Measurements from ENCODE around the gene ATP1B3.
"Not testable (repeated sequence)": the region's sequence is repeated elsewhere in the genome, so short reads cannot be mapped to it uniquely, and the experiment has no call there.

ATP1B3 gene

DNA sequence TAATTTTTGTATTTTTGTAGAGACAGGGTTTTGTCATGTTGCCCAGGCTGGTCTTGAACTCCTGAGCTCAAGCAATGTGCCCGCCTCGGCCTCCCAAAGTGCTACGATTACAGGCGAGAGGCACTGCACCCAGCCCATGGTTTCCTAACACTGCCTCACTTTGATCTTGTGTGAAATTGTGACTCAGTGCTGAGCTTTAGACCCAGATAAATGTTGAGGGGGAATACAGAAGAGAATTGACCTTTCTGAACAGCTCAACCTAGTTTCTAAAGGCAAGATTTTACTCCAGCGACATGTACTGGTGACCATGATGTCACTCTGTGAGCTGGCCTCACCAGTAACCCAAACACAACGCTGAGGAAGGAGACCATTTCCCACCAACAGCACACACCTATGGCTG, 73.5 kb downstream of the ATP1B3 start:
- no peak for DNase-seq

DNA sequence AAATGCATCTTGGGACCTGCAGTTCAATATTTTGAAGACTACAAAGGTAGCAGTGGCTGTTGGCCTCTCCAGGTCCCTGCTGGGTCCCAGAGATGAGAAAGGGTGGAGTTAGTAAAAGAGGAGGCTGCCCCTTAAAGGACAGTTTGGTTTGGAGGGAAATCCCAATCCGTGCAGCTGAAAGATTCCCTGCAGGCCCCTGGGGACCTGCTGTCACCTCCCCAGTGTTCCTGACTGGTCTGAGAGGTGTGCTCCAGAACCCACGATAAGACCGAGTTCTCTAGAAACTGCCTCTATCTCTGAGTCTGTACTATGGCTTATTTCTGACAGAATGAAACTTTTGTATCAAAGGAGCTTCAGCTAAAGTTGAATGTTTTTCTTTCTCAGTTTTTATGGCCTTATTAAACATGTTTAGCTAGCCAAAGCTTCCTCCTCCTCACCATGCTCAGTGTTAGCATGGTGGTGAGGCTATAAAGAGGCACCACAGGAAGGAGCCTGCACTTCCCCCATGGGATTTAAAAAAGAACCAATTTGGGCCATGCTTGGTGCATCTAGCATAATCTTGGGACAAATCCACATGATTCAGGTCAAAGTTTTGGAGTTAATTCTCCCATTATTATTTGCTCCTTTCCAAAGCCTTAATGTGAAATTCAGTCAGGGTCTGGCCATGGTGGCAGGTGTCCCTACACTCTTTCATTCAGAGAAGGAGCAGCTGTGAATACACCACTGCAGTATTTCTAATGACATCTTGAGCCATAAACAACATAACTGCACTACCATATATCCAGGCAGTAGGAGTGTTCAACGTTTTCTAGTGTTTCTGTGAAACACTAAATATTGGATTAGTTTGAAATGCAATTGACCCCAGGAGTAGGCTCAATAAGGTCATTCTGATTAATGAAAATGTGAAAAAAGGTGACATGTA, 74.4 kb downstream of the ATP1B3 start:
- DNase-seq = no peak

DNA sequence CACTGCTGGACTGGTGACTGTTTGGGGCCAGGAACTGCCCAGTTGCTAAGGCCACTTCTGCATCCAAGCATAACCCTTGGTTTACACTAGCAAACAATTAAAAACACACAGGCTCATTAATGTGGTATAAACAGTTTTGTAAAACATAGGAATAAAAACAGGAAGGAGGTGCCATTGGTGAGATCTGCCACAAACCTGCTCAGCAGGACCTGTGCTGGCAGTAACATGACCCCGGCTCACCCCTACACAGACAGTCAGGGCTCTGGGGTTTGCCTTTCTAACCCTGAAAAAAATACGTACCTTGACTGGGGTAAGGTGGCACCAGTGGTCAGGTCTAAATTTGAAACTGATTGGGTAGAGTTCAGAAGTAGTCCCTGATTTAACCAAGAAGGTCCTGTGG, 76.2 kb downstream of the ATP1B3 start:
- DNase-seq = no peak

DNA sequence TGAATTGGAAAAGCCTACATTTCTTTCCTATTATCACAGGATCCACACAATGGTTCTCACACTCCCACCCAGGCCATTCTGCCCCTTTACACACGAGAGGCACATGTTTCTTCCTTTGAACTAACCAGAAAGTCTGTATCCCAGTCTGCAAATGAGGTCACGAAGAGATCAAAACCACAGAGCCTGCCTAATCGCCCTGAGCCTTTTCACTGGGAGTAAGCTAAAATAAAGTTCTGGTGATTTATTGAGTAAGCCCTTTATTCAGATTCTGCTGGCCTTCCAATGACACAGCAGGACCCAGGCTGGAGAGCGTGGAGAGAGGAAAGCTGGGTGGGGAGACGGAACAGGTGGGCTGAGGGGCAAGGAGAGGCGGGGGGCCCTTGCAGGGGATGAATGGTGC, 78.7 kb downstream of the ATP1B3 start:
- peak; percentile 53 for DNase-seq

DNA sequence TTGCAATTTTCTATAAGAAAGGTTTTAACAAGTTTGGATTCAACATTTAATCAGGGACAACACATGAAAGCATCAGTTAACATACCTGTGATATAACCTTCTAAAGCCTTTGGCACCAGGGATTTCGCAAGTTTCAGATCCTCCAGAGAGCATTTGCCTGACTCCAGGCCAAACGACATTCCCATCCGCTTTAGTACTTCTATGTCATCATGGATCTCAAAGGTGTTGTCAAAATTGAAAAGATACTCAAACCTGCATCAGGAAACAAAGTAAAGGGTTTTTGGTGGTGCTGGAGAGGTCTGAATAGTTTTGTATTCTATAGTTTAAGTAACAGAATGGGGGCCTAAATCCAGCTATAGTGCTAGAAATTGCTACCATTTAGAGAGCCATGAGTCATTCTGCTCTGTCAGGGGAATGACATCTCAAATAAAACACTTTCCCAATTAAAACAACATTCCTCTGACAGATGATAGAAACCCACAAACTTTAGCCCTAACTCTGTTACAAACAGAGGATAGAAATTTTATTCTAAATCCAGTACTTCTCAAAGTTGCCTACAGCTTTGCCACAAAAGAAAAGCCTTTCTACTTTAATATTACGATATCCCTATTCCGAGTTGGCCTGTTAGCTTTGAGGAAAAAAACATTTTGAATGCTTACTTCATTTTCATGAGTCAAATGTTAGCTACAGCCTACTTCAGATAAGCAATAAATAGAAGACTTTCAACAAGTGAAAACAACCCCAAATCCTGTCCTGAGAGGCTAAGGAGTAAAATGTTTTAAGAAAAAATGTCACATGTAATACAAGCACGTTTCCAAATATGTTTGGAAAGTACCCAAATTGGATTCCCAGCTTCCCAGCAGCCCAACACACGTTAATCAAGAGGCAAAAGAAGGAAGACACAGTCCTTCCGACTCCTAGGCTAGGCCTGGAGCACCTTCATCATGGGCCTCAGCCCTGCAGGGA, 83.4 kb downstream of the ATP1B3 start:
- peak; percentile 86 for DNase-seq

DNA sequence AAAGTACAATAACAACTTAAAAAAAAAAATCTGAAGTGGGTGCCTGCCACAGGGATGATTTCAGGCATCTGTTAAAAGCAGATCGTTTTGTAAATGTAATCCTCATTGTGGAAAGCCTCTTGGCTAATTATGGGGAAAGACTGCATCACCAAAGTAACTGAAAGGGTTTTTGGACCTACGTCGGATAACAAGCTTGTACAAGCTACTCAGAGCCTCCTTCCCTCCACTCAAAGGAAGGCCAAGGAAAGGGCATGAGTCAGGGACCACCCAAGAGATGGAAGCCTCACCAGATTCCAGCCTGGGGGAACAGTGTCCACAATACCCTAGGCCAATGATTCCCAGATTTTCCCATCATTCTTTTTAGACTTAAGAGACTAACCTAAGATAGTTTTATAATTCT, 84.3 kb downstream of the ATP1B3 start:
- peak; percentile 83 for DNase-seq

DNA sequence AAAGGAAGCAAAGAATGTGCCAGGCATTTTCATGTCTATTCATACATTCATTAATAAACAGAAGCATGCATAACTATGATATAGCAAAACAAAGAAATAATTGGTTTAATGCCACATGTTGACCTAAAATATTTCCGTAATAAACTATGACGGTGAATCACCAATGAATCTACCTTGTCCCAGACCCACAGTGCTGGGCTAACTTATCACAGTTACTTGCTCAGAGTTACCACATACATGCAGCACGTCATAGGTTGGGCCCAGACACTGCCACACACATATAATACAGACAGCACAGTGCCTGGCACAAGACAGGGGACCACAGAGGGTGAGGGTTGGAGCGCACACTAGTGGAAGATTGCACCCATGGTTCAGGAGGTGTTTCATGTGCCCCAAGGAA, 86.9 kb downstream of the ATP1B3 start:
- peak; percentile 13 for DNase-seq

DNA sequence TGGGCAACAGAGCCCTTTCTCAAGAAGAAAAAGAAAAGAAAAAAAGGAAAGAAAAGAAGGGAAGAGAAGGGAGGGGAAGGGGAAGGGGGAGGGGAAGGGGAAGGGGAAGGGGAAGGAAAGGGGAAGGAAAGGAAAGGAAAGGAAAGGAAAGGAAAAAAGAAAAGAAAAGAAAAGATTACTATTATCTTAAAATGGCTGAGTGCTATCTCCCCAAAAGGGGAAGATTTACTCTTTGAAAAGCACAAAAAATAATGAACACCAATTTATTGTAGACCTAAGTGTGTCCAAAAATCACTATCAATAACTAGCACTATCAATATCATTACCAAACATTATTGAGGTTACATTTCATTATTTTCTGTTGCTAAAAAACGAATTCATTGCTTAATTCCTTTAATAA, 89.0 kb downstream of the ATP1B3 start:
- no peak for DNase-seq

DNA sequence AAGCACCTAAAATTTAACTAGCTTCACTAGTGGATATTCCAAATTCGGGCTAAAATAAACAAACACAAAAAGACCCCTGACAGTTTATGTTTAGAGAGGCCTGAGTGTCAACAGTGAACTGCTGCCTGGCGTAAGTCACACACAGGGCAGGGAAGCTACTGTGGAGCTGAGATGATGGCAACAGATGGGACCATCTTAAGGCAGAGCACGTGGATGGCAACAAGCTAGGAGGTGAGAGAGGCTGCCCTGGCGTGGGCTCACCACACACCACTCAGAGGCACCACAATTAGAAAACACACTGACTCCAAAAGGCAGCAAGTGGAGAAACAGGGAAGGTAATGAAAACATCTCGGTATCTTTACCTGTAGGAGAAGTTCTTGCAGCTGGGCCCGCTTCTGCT, 93.3 kb downstream of the ATP1B3 start:
- no peak for DNase-seq

DNA sequence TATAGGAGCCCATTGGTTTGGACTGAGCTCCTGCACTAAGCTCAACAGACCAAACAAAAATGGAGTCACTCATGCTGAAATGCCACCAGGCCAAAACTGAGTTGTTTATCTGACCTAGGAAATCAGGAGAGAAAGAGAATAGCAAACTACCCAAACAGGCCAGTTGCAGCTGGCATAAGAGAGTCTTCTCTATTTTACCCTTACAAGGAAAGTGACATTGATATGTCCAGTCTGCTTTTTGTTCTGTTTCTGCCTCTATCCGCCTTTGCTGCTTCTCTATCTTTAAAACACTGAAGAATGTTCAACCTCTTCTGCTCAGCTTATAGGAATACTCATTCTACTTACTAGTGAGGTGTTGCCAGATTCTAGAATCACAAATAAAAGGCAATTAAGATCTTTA, 95.1 kb downstream of the ATP1B3 start:
- DNase-seq = no peak

DNA sequence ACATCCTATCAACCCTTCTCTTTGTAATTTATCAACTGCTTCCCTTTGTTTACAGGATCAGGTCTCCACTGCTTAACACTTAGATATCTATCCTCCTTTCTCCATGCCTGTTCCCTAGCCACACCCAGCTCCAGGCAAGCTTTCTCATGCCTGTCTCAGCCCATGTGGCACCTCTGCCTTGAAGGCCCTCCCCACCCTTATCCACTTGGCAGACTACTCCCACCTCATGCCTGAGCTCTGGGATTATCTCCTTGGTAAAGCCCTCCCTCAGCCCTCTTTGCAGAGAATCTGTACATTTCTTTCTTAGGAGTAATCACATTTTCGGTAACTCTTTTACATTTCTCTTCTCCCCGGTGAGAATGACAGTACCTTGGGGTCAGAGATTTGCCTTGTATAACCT, 96.0 kb downstream of the ATP1B3 start:
- peak; percentile 28 for DNase-seq

DNA sequence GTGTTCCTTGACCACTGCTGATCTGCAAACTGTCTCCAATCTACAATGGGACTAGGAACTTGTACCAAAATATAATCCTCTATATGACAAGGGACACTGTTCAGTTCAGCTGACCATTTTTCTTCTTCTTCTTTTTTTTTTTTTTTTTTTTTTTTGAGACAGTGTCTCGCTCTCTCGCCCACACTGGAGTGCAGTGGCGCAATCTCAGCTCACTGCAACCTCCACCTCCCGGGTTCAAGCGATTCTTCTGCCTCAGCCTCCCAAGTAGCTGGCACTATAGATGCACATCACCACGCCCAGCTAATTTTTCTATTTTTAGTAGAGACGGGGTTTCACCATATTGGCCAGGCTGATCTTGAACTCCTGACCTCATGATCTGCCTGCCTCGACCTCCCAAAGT, 98.3 kb downstream of the ATP1B3 start:
- not testable (repeated sequence) for DNase-seq

Measured in fibroblast of skin of right quadriceps (primary cell).